ENCODE results near the gene SP140L.

DNA sequence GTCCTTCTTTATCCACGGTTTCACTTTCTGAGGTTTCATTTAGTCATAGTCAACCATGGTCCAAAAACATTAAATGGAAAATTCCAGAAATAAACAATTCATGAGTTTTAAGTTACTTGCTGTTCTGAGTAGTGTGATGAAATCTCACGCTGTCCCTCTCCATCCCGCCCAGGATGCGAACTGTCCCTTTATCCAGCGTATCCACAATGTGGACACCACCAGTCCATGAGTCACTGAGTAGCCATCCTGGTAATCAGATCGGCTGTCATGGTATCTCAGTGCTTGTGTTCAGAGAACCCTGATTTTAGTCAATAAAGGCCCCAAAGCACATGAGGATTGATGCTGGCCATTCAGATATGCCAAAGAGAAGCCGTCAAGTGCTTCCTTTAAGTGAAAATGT, 3.7 kb downstream of the SP140L start:
- no peak for TF ChIP-seq POLR2A (IDR thresholded peaks at IDR 0.05; ENCODE audit: low read depth, low read length)
- no peak for TF ChIP-seq POLR2AphosphoS5 (IDR thresholded peaks at IDR 0.05; ENCODE audit: low read depth, low read length)
- TF ChIP-seq TAF1 (IDR thresholded peaks at IDR 0.05; ENCODE audit: borderline replicate concordance, low read depth, low read length) = no peak

Data from GM12892 (cell line).